Testis (tissue), 2 donors: Measurements from ENCODE around the gene TOM1L2.

Experiments used
- POLR2A ChIP-seq: fragments of 450-650 bp; IDR thresholded peaks from one replicate; pipeline ENCODE4 v1.6.1; 2017; ENCODE audit warnings: antibody characterized with exemption, mild to moderate bottlenecking, moderate library complexity
- TF ChIP-seq, protein P1 (sequence below), 3 experiments: fragments of 450-650 bp in 2 of 3; fragments of 200-600 bp in 1 of 3; sonication (generic) in 1 of 3; IDR thresholded peaks; one replicate each; pipeline ENCODE4 v1.5.1; 2016 to 2019; ENCODE audit warnings: antibody characterized with exemption in 3 of 3, mild to moderate bottlenecking in 2 of 3, moderate library complexity in 1 of 3

GRCh38 chr17:17794382-17794781 lies 177.8 kb downstream of the TOM1L2 start:
- no peak for TF ChIP-seq POLR2A
- TF ChIP-seq, protein P1, sequence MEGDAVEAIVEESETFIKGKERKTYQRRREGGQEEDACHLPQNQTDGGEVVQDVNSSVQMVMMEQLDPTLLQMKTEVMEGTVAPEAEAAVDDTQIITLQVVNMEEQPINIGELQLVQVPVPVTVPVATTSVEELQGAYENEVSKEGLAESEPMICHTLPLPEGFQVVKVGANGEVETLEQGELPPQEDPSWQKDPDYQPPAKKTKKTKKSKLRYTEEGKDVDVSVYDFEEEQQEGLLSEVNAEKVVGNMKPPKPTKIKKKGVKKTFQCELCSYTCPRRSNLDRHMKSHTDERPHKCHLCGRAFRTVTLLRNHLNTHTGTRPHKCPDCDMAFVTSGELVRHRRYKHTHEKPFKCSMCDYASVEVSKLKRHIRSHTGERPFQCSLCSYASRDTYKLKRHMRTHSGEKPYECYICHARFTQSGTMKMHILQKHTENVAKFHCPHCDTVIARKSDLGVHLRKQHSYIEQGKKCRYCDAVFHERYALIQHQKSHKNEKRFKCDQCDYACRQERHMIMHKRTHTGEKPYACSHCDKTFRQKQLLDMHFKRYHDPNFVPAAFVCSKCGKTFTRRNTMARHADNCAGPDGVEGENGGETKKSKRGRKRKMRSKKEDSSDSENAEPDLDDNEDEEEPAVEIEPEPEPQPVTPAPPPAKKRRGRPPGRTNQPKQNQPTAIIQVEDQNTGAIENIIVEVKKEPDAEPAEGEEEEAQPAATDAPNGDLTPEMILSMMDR (IDR thresholded peaks at IDR 0.05), result no peak
